GM19463 (cell line): Measurements from ENCODE around the gene EAPP.
"Not testable (repeated sequence)": the region's sequence is repeated elsewhere in the genome, so short reads cannot be mapped to it uniquely, and the experiment has no call there.

ENCODE experiments used
- ATAC-seq: cut with Tn5 transposase; IDR thresholded peaks from one replicate; pipeline ENCODE4 v1.9.1; 2021; ENCODE audit warnings: mild to moderate bottlenecking, moderate library complexity; ENCODE audit not compliant: unreplicated experiment

EAPP gene

GRCh38 chr14:34538871-34539406 lies 562 bp downstream of the EAPP start:
- no peak for ATAC-seq

GRCh38 chr14:34538096-34538495 lies 1.4 kb downstream of the EAPP start:
- not testable (repeated sequence) for ATAC-seq

- ATAC-seq = no peak
Measured at GRCh38 chr14:34537677-34538009, 1.9 kb downstream of the EAPP start.

- ATAC-seq = no peak
Measured at GRCh38 chr14:34536951-34537676, 2.4 kb downstream of the EAPP start.

DNA sequence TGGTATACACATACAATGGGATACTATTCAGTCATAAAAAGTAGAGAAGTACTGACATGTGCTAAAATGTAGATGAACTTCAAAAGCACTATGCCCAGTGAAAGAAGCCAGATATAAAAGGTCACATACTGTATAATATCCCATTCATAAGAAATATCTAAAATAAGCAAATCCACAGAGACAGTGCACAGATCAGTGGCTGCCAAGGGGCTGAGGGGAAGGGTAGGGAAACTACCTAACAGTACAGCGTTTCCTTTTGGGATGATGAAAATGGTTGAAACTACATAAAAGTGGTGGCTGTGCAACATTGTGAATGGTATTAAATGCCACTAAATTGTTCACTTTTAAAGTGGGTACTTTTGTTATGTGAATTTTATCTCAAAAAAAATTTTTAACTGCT lies 11.9 kb downstream of the EAPP start:
- no peak for ATAC-seq

DNA sequence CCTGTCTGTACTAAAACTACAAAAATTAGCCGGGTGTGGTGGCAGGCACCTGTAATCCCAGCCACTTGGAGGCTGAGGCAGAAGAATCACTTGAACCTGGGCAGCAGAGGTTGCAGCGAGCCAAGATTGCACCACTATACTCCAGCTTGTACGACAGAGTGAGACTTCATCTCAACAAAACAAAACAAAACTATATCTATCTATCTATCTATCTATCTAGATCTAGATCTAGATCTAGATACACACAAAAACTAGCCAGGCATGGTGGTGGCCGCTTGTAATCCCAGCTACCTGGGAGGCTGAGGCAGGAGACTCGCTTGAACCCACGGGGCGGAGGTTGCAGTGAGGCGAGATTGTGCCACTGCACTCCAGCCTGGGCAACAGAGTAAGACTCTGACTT lies 15.3 kb downstream of the EAPP start:
- ATAC-seq = not testable (repeated sequence)

- no peak for ATAC-seq
Measured at GRCh38 chr14:34522496-34522895, 17.0 kb downstream of the EAPP start.

DNA sequence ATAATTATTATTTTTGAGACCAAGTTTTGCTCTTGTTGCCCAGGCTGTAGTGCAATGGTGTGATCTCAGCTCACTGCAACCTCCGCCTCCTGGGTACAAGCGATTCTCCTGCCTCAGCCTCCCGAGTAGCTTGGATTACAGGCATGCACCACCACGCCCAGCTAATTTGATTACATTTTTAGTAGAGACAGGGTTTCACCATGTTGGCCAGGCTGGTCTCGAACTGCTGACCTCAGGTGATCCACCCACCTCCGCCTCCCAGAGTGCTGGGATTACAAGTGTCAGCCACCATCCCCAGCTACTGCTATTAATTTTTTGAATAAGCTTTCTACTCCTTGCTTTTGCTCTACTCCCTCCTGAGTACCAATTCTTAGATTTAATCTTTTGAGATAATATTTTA lies 18.4 kb downstream of the EAPP start:
- not testable (repeated sequence) for ATAC-seq

DNA sequence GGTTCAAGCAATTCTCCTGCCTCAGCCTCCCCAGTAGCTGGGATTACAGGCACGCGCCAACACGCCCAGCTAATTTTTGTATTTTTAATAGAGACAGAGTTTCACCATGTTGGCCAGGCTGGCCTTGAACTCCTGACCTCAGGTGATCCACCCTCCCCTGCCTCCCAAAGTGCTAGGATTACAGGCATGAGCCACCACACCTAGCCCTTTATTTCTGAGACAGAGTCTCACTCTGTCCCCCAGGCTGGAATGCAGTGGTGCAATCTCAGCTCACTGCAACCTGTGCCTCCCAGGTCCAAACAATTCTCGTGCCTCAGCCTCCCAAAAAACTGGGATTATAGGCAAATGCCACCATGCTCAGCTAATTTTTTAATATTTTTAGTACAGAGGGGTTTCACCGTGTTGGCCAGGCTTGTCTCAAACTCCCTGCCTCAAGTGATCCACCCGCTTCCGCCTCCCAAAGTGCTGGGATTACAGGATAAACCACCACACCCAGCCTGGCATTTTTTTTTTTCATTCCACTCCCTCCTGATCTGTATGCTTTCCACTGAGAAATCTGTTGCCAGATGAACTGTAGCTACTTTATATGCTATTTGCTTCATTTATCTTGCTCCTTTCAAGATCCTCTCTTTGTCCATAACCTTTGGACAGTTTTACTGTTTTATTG lies 19.1 kb downstream of the EAPP start:
- ATAC-seq = not testable (repeated sequence)

- no peak for ATAC-seq
Measured at GRCh38 chr14:34507884-34508283, 31.6 kb downstream of the EAPP start.

- no peak for ATAC-seq
Measured at GRCh38 chr14:34507459-34507858, 32.0 kb downstream of the EAPP start.

- ATAC-seq = not testable (repeated sequence)
Measured at GRCh38 chr14:34505124-34505491, 34.4 kb downstream of the EAPP start.

GRCh38 chr14:34504027-34504426 lies 35.5 kb downstream of the EAPP start:
- ATAC-seq = not testable (repeated sequence)

GRCh38 chr14:34502545-34503225 lies 36.8 kb downstream of the EAPP start:
- ATAC-seq = no peak

GRCh38 chr14:34502001-34502400 lies 37.5 kb downstream of the EAPP start:
- no peak for ATAC-seq

GRCh38 chr14:34501004-34501580 lies 38.4 kb downstream of the EAPP start:
- ATAC-seq = no peak

DNA sequence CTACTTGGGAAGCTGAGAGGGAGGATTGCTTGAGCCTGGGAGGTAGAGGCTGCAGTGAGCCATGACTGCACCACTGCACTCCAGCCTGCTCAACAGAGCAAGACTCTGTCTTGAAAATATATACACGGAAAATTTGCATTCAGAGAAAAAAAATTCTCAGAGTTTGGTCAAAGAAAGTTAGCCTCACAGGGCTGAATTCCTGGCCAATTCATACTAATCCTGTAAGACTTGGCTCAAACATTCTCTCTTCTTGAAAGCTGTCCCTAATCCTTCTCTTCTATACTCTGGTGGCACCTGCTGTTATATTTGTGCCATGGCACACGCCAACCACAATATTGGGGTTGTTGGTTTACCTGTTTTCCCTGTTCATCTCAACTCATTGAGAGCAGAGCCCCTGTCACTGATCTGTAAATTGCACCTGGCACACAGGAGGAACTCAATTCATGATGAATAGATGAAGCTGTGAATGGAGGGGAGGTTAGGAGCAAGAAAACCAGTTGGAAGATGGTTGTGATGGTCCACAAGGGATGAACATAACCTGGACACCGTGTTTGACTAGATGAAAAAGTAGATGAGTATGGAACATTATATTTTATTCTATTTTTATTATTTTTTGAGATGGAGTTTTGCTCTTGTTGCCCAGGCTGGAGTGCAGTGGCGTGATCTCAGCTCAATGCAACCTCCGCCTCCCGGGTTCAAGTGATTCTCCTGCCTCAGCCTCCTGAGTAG lies 40.7 kb downstream of the EAPP start:
- ATAC-seq = peak; percentile 38

GRCh38 chr14:34496679-34497513 lies 42.6 kb downstream of the EAPP start:
- ATAC-seq = no peak

DNA sequence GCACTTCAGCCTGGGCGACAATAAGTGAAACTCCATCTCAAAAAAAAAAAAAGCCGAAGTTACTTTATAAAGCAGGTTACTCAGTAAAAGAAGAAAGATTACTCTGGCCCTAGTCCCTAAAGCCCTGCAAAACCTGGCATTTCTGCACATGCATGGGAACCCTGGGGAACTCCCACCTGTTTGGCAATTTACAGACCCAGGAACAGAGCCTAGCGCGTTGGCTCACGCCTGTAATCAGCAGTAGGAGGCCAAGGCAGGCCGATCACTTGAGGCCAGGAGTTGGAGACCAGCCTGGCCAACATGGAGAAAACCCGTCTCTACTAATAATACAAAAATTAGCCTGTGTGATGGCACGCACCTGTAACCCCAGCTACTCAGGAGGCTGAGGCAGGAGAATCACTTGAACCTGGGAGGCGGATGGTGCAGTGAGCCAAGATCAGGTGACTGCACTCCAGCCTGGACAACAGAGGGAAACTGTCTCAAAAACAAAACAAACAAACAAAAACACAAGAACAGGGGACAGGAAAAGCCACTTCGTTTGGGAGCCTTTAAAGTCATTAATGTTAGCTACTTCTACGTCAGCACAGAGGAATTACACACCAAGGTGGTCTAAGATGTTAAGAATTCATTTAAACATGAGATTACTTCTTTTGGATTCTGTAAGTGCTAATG lies 43.4 kb downstream of the EAPP start:
- no peak for ATAC-seq
